Immature natural killer cell (primary cell): ENCODE results near the gene SPECC1L. TPM values are rescaled to one million over a fixed set of nuclear protein-coding genes. Genes with fewer than 3 reads are reported as not detected.

Experiments used
- DNase-seq, 3 donors: peaks; one replicate each; pipeline ENCODE4 v3.0.0; 2022; ENCODE audit warnings: mixed read lengths in 1 of 3
- H3K27ac Mint-ChIP-seq, 6 donors: one replicate each; pipeline ENCODE4 v1.8.0; 2020; ENCODE audit warnings: mixed read lengths in 6 of 6, mild to moderate bottlenecking in 5 of 6, inconsistent platforms in 4 of 6, moderate library complexity in 3 of 6
- H3K27me3 Mint-ChIP-seq, 3 donors: one replicate each; pipeline ENCODE4 v1.8.0; 2020 to 2021; ENCODE audit warnings: low read depth in 3 of 3, mild to moderate bottlenecking in 3 of 3, mixed read lengths in 3 of 3, moderate library complexity in 3 of 3, inconsistent platforms in 1 of 3
- H3K36me3 Mint-ChIP-seq, 3 donors: one replicate each; pipeline ENCODE4 v1.8.0; 2020; ENCODE audit warnings: mixed read lengths in 3 of 3, inconsistent platforms in 2 of 3, mild to moderate bottlenecking in 2 of 3
- H3K4me1 Mint-ChIP-seq, 2 donors: one replicate each; pipeline ENCODE4 v1.8.0; 2020; ENCODE audit warnings: inconsistent platforms in 2 of 2, mild to moderate bottlenecking in 2 of 2, mixed read lengths in 2 of 2, moderate library complexity in 1 of 2
- H3K4me3 Mint-ChIP-seq, 5 donors: one replicate each; pipeline ENCODE4 v1.8.0; 2020; ENCODE audit warnings: mild to moderate bottlenecking in 5 of 5, mixed read lengths in 5 of 5, inconsistent platforms in 3 of 5, moderate library complexity in 3 of 5
- H3K9me3 Mint-ChIP-seq, 6 donors: one replicate each; pipeline ENCODE4 v1.8.0; 2020; ENCODE audit warnings: mild to moderate bottlenecking in 6 of 6, mixed read lengths in 6 of 6, inconsistent platforms in 4 of 6, moderate library complexity in 3 of 6
- polyA plus RNA-seq, 3 donors: library from polyadenylated mRNA; unstranded; fragments of 300-500 nt; fragmentation: Illumina TruSeq; gene quantifications; one replicate each; pipeline ENCODE4 v1.2.3, GENCODE V29; 2021

The SPECC1L gene
- polyA plus RNA-seq, 3 donors from 2014 or later: 3.0 to 17.6 (median 5.3) TPM

GRCh38 chr22:24435861-24436371 lies 165.3 kb downstream of the SPECC1L start:
- H3K27me3 Mint-ChIP-seq: peaks cover 6 to 7% (median 7%) of the 10 kb centered on the region in 3 donors
- peak overlapping the region; percentile 78 to 94 (median 88) for H3K27ac Mint-ChIP-seq
- no peaks in the 10 kb centered on the region for H3K36me3 Mint-ChIP-seq
- no peaks in the 10 kb centered on the region for H3K9me3 Mint-ChIP-seq
- no peak for DNase-seq
- H3K4me3 Mint-ChIP-seq: peak overlapping the region in 1 of 5 donors; percentile 8
- peaks cover 30 to 34% of the 10 kb centered on the region in 2 donors for H3K4me1 Mint-ChIP-seq

GRCh38 chr22:24436553-24436952 lies 165.9 kb downstream of the SPECC1L start:
- H3K4me3 Mint-ChIP-seq: no peak overlapping the region
- no peaks in the 10 kb centered on the region for H3K36me3 Mint-ChIP-seq
- no peak for DNase-seq
- peaks cover 6 to 8% (median 7%) of the 10 kb centered on the region in 3 donors for H3K27me3 Mint-ChIP-seq
- peaks cover 30 to 32% of the 10 kb centered on the region in 2 donors for H3K4me1 Mint-ChIP-seq
- H3K9me3 Mint-ChIP-seq: no peaks in the 10 kb centered on the region
- H3K27ac Mint-ChIP-seq: peak overlapping the region; percentile 15 to 88 (median 66)

- H3K9me3 Mint-ChIP-seq: no peaks in the 10 kb centered on the region
- no peak overlapping the region for H3K4me3 Mint-ChIP-seq
- no peak for DNase-seq
- peak overlapping the region in 4 of 6 donors; percentile 50 to 88 (median 70) for H3K27ac Mint-ChIP-seq
- no peaks in the 10 kb centered on the region for H3K36me3 Mint-ChIP-seq
- peaks cover 30 to 32% of the 10 kb centered on the region in 2 donors for H3K4me1 Mint-ChIP-seq
- H3K27me3 Mint-ChIP-seq: peaks cover 6 to 8% (median 7%) of the 10 kb centered on the region in 3 donors
Measured at GRCh38 chr22:24437091-24437490, 166.5 kb downstream of the SPECC1L start.

- Mint-ChIP-seq H3K27me3 (peaks cover 6 to 8% (median 7%) of the 10 kb centered on the region in 3 donors), H3K36me3 (peaks cover 0 to 2% (median 0%) of the 10 kb centered on the region in 3 donors), H3K9me3 (no peaks in the 10 kb centered on the region), H3K4me1 (peaks cover 30% of the 10 kb centered on the region in 2 donors), H3K4me3 (no peak overlapping the region), H3K27ac (peak overlapping the region; percentile 50 to 88 (median 71))
- DNase-seq: no peak
Measured at GRCh38 chr22:24437741-24438328, 167.2 kb downstream of the SPECC1L start.

DNA sequence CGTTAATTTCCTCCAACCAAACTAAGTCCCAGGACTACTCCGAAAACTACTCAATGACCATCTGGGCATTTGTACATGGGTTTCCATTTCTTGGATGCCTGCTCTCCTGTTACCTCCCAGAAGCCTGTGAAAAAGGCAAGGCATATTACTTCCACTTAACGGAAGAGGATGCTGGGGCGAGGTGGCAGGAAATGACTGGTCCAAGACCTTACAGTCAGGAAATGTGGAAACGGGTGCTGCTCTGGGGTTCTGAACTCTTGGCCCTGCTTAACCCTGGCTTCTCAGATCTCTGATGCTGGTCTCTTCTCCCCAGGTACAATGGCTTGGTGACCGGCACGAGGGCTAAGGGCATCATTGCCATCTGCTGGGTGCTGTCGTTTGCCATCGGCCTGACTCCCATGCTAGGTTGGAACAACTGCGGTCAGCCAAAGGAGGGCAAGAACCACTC lies 169.7 kb downstream of the SPECC1L start:
- Mint-ChIP-seq H3K4me3 (no peak overlapping the region), H3K4me1 (peaks cover 10 to 11% of the 10 kb centered on the region in 2 donors), H3K27me3 (peaks cover 0 to 2% (median 2%) of the 10 kb centered on the region in 3 donors), H3K27ac (no peak overlapping the region), H3K9me3 (no peaks in the 10 kb centered on the region), H3K36me3 (peaks cover 0 to 4% (median 0%) of the 10 kb centered on the region in 3 donors)
- no peak for DNase-seq

DNA sequence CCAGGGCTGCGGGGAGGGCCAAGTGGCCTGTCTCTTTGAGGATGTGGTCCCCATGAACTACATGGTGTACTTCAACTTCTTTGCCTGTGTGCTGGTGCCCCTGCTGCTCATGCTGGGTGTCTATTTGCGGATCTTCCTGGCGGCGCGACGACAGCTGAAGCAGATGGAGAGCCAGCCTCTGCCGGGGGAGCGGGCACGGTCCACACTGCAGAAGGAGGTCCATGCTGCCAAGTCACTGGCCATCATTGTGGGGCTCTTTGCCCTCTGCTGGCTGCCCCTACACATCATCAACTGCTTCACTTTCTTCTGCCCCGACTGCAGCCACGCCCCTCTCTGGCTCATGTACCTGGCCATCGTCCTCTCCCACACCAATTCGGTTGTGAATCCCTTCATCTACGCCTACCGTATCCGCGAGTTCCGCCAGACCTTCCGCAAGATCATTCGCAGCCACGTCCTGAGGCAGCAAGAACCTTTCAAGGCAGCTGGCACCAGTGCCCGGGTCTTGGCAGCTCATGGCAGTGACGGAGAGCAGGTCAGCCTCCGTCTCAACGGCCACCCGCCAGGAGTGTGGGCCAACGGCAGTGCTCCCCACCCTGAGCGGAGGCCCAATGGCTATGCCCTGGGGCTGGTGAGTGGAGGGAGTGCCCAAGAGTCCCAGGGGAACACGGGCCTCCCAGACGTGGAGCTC lies 170.2 kb downstream of the SPECC1L start:
- DNase-seq: no peak
- Mint-ChIP-seq H3K27ac (no peak overlapping the region), H3K4me3 (no peak overlapping the region), H3K9me3 (no peaks in the 10 kb centered on the region), H3K4me1 (peaks cover 5 to 8% of the 10 kb centered on the region in 2 donors), H3K36me3 (peaks cover 0 to 4% (median 0%) of the 10 kb centered on the region in 3 donors), H3K27me3 (peaks cover 0 to 2% (median 0%) of the 10 kb centered on the region in 3 donors)

GRCh38 chr22:24441406-24442351 lies 171.0 kb downstream of the SPECC1L start:
- Mint-ChIP-seq H3K36me3 (peaks cover 0 to 4% (median 0%) of the 10 kb centered on the region in 3 donors), H3K9me3 (no peaks in the 10 kb centered on the region), H3K27ac (no peak overlapping the region), H3K4me3 (no peak overlapping the region), H3K27me3 (peaks cover 0 to 3% (median 0%) of the 10 kb centered on the region in 3 donors), H3K4me1 (peaks cover 5 to 8% of the 10 kb centered on the region in 2 donors)
- no peak for DNase-seq

GRCh38 chr22:24442352-24442744 lies 171.7 kb downstream of the SPECC1L start:
- Mint-ChIP-seq H3K36me3 (peaks cover 0 to 4% (median 0%) of the 10 kb centered on the region in 3 donors), H3K4me3 (no peak overlapping the region), H3K4me1 (peaks cover 5 to 8% of the 10 kb centered on the region in 2 donors), H3K27ac (no peak overlapping the region), H3K27me3 (peaks cover 0 to 3% (median 0%) of the 10 kb centered on the region in 3 donors), H3K9me3 (no peaks in the 10 kb centered on the region)
- no peak for DNase-seq

DNA sequence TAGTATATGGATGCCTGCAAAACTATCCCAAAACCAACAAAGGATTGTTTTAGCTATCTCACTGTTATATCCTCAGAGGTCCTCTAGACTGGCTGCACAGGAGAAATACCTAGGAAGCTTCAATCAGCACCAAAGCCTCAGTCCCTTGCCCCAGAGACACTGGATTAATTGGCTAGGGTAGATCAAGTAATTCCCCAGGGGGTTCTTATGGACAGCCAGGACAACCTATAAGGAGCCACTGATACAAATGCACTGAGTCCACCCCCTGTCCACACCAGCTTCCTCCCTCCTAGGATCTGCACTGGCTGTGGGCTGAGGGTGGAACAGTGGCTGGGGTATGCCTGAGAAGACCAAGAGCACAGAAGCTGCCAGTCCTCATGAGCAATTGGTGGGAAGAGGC lies 173.0 kb downstream of the SPECC1L start:
- Mint-ChIP-seq H3K4me1 (no peaks in the 10 kb centered on the region), H3K4me3 (no peak overlapping the region)

GRCh38 chr22:24444251-24444650 lies 173.6 kb downstream of the SPECC1L start:
- H3K9me3 Mint-ChIP-seq: no peaks in the 10 kb centered on the region
- H3K27ac Mint-ChIP-seq: no peak overlapping the region
- peaks cover 0 to 3% (median 3%) of the 10 kb centered on the region in 3 donors for H3K27me3 Mint-ChIP-seq
- peaks cover 0 to 4% (median 0%) of the 10 kb centered on the region in 3 donors for H3K36me3 Mint-ChIP-seq
- no peaks in the 10 kb centered on the region for H3K4me1 Mint-ChIP-seq
- no peak for DNase-seq
- no peak overlapping the region for H3K4me3 Mint-ChIP-seq

More for the DNA sequence above, 173.0 kb downstream of the SPECC1L start:
- no peak overlapping the region for H3K27ac Mint-ChIP-seq
- no peak for DNase-seq
- H3K27me3 Mint-ChIP-seq: peaks cover 0 to 3% (median 0%) of the 10 kb centered on the region in 3 donors
- H3K36me3 Mint-ChIP-seq: peaks cover 0 to 4% (median 0%) of the 10 kb centered on the region in 3 donors
- no peaks in the 10 kb centered on the region for H3K9me3 Mint-ChIP-seq

DNA sequence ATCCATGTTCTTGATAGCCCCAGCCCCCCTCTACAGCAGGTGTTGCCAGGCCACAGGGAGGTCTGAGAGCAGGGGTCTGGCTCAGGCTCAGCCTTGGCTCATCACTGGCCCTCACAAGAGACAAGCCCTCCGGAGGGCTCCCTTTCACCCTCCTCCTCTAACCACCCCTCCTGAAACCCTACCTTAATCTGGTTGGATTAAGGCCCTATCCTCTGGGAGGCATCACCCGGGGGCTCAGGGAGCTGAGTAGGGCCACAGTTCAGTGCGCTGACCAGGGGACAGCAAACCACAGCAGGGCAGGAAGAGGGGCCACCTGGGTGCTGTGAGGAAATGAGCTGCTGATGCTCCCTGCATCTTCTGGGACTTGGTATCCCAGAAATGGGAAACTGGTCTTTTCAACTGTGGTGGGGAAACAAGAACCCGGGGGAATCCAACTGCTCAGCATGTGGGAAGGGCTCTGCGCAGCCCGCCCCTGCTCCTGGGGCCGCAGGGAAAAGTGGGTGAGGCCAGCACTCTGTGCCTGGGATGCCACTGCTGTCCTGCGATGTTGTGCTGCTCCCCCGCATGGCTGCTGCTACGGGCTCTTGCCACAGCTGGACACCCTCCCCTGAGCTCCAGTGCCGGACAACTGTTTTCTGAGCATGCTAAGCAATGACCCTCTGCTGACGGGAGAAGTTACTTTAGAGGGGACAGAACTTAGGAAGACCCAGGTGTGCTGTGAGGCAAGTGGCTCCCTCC lies 174.3 kb downstream of the SPECC1L start:
- Mint-ChIP-seq H3K27me3 (peaks cover 0 to 3% (median 3%) of the 10 kb centered on the region in 3 donors), H3K27ac (no peak overlapping the region), H3K36me3 (peaks cover 0 to 4% (median 0%) of the 10 kb centered on the region in 3 donors), H3K4me1 (no peaks in the 10 kb centered on the region), H3K4me3 (no peak overlapping the region), H3K9me3 (no peaks in the 10 kb centered on the region)
- DNase-seq: no peak

GRCh38 chr22:24445481-24446259 lies 175.0 kb downstream of the SPECC1L start:
- Mint-ChIP-seq H3K36me3 (peaks cover 0 to 4% (median 0%) of the 10 kb centered on the region in 3 donors), H3K27ac (no peak overlapping the region)

More at GRCh38 chr22:24445481-24446259, 175.0 kb downstream of the SPECC1L start:
- no peak for DNase-seq
- Mint-ChIP-seq H3K4me3 (no peak overlapping the region), H3K9me3 (no peaks in the 10 kb centered on the region), H3K4me1 (no peaks in the 10 kb centered on the region), H3K27me3 (peaks cover 0 to 5% (median 4%) of the 10 kb centered on the region in 3 donors)
